Right hindlimb (tissue), 1 donor: Measurements from ENCODE around the gene NDUFS6.

ENCODE experiments used
- DNase-seq: peaks from one replicate; pipeline ENCODE4 v3.0.0-alpha.2; 2018

NDUFS6 gene

DNA sequence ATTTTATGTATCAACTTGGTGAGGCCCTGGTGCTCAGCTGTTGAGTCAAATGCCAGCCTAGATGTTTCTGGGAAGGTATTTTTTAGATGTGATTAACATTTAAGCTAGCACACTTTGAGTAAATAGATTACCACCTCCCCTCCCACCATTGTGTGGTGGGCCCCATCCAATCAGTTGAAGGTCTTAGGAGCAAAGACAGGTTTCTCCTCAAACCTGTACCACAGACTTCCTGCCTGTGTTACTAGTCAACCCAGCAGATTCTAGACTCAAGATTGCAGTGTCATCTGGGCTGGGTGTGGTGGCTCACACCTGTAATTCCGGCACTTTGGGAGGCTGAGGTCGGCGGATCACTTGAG lies 35.3 kb upstream of the NDUFS6 start:
- no peak for DNase-seq

DNA sequence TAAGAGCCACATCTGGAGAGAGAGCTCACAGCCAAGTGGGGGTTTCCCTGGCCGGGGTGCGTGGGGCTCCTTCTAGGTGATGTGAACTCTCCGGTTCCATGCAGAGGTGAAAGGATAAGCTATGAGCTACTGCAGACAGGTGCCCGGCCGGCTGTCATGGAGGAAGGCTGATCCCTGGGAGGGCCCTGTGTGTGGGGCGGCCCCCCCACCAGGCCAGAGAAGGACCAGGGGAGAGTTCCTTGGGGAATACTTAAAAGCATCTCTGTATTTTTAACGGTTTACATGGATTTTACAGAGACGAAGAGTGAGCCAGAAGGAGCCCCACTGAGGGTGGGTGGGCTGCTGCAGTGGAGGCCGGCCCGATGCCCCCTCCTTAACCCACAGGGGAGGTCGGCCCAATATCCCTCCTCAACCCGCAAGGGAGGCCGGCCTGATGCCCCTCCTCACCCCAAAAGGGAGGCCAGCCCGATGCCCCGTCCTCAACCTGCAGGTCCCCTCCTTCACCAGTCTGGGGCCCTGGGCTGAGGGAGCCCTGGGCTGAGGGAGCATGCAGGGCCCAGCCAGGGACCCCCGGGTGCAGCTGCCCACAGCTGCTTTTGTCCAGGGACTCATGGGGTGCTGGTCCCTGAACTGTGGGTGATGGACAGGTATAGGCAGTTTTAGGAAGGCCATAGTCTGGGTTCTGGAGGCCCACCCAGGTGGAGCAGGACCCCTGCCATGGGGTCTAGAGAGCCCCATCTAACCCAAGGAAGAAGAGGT lies 33.5 kb upstream of the NDUFS6 start:
- no peak for DNase-seq

DNA sequence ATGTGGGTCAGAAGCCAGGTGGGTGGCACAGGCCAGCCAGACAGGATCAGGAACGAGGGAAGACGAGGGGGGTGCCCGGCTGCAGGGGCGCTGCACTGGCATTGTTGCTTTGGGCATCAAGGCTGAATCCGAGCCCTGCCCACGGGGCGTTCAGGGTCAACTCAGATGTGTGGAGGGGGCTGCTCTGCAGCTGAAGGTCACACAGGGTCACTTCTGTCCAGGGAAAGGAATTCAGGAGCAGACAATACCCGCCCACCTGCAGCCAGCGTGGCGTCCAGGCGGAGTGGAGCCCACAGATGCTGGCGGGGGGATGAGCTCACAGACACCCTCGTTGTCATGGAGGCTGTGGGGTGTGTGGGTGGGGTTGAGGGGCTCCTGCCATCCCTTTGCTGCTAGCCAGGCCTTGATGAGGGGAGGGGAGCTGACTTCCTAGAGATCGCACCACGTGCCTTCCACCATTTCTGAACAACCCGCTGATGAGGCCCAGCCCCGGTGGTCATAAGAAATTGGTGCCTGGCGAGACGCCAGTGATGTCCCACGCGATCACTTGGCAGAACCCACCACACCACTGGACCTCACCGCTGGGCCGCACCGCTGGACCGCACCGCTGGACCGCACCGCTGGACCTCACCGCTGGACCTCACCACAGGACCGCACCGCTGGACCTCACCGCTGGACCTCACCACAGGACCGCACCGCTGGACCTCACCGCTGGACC lies 32.8 kb upstream of the NDUFS6 start:
- DNase-seq: no peak

- DNase-seq: no peak
Measured at GRCh38 chr5:1769017-1769640, 32.1 kb upstream of the NDUFS6 start.

DNA sequence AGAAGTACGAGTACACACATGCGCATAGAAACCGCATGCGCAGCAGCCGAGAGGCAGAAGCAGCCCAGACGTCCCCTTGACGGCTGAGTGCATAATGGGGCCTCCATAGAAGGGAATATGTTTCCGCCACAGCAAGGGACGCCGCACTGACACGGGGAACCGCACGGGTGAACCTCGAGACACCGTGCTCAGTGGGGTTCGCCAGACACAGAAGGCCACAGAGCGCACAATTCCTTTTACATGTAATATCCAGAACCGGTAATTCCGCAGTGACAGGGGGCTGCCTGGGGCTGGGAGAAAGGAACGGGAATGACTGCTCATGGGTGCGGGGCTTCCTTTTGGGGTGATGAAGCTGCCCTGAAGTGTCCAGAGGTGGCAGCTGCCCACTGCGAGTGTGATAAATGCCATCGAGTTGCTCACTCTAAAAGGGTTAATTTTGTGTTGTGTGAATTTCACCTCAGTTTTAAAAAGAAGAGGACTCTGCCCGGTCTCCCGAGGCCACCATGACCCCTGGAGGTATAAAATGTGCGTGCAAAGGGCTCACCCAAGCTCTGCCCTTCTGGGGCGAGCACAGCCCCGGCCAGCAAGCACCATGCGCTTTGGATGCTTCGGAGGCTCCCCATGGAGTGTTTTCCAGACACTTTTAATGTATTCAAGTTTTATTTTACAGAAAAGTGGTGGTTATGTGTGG lies 31.3 kb upstream of the NDUFS6 start:
- DNase-seq: no peak

GRCh38 chr5:1770443-1770802 lies 30.8 kb upstream of the NDUFS6 start:
- no peak for DNase-seq

DNA sequence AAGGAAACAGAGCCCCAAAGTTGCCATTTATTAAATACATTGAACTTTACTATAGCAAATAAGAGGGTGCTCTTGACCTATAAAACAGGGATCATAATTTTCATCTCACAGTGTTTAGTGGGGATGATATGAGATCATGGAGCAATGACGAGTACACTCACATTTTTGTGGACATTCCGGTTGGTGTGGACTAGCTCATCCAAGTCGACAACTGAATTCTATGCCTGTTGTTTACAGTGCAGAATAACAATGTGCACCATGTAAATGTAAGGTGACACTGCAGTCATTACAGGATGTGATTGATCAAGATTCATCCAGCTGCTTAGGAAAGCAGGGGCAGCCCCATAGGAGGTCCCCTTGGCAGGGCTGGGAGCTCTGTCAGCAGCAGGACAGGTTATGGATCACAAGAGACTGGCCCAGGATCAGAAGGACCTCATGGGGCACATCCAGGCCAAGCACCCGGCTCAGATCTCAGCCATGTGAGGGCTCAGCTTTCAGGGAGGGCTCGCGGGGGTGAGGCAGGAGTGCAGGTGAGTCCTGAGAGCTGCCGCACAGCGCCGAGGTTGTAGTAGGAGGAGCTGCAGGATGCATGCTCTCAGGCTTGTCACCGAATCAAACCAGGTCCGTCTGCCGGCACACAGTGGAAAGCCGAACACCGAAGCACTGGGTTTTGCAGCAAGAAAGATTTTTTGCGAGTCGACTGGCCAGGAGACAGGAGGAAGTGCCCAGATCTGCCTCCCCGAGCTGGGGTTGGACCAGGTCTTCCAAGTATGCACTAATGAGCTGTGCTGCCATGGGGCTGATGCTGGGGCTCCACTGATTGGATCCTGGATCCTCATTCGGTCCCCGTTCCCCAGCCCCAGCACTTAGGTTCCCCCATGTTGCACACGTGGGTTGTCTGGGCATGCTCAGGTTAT lies 29.8 kb upstream of the NDUFS6 start:
- DNase-seq: no peak

GRCh38 chr5:1772634-1773033 lies 28.6 kb upstream of the NDUFS6 start:
- no peak for DNase-seq

- DNase-seq: no peak
Measured at GRCh38 chr5:1776831-1777230, 24.4 kb upstream of the NDUFS6 start.

GRCh38 chr5:1777281-1778137 lies 23.7 kb upstream of the NDUFS6 start:
- no peak for DNase-seq

DNA sequence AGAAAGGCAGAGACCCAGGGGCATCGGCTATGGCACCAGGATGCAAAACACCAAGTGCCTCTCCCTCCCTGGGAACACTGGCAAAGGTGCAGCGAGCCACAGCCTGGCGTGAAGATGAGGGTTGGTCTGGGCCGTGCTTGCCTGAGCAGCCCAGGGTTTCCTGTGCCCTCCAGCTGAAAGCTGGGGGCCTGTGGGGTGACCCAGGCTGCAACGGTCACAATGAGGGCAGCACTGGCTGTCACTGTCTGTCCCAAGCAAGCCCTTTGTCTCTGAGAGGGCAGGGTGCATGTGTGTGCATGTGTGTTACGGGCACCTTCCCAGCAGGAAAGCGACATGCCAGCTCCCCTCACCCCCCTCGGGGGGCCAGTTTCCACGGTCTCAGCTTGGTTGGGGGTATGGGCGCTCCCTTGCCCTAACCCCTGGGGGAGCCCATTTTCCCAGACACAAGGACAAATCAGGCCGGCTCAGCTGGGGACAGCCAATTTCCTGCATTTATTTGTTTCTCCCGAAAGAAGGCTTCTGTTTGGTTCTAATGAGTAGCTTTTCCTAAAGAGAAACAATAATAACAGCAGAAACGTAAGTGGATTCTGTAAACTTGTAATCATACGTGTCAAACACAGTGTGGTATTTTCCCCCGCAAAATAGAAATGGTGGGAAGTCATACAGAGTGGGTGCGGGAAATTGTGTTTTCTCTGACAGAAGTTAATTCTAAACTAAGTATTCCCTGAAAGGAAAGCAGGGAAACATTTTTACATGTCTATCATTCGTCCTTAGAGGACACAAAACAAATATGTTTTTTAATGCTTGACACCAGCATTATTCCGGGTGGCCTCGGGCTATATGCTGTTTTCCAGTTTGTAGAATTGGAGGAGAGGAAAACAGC lies 22.8 kb upstream of the NDUFS6 start:
- DNase-seq: no peak

DNA sequence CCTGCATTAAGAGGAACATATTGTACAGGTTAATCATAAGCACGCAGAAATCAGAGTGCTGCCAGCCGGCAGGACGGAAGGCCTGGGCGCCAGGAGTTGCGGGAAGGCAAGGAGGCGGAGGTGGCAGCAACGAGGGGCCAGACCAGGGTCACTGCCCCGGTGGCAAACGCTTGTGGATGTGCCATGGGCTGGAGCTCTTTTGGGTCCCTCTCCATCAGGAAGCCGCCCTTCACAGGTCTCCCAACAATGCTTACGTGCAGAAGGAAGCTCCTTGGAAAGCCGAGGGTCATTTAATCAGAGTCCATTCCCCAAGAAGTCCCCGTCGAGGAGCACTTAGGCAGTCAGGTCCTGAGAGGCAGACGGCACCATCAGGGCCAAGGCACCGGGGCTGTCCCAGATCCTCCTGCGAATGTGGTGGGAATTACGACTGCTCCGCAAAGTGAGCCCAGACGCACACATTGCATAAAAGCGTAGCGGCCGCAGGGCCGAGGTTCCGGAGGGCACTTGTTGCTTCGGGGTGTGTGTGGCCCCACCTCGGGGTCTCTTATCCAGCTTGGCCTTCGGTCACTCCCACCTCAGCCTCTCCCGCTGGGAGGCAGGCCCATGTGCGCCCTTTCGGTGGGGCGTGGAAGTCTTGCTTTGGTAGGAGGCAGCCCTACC lies 22.1 kb upstream of the NDUFS6 start:
- no peak for DNase-seq

GRCh38 chr5:1779782-1780613 lies 21.2 kb upstream of the NDUFS6 start:
- DNase-seq: no peak

GRCh38 chr5:1780614-1780930 lies 20.6 kb upstream of the NDUFS6 start:
- DNase-seq: no peak

DNA sequence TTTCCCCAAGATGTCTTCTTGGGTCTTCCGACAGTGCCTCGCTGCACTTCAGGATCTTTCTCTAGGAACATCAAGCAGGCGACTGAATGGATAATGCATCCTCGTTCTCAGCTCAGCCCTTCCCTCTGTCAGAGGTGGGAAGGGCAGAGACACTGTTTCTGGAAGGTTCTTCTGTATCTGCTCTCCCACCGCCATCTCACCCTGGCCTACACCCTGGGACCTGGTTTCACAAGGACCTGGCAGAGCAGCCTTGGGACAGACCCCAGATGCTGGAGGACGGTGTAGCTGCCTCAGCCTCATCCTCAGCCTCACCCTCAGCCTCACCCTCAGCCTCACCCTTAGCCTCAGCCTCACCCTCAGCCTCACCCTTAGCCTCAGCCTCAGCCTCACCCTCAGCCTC lies 20.1 kb upstream of the NDUFS6 start:
- no peak for DNase-seq

DNA sequence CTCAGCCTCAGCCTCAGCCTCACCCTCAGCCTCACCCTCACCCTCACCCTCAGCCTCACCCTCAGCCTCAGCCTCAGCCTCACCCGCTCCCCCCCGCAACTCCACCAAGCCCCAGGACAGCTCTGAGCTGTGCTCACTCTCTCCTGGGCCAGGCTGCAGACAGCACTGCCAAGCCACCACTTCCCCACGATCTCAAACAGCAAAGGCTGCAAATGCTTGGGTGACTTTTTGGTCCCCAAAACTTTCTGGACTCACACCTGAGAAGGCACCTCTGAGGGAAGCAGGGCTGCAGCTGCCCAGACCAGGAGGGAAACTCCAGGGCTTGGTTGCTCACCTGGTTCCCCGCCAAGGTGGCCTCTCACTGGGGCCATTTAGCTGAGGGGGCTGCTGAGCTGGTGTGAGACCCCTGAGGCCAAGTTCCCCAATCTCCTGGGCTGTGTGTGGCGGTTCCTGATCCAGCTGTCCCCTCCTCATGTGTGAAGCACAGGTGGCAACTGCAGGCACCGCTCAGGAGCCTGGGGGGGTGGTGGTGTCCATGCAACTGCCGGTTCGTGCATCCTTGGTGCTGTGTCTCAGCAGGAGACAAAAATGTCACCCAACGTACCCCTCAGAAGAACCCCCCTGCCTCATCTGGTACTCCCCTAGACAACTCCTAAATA lies 19.4 kb upstream of the NDUFS6 start:
- no peak for DNase-seq

GRCh38 chr5:1782385-1783215 lies 18.6 kb upstream of the NDUFS6 start:
- no peak for DNase-seq

DNA sequence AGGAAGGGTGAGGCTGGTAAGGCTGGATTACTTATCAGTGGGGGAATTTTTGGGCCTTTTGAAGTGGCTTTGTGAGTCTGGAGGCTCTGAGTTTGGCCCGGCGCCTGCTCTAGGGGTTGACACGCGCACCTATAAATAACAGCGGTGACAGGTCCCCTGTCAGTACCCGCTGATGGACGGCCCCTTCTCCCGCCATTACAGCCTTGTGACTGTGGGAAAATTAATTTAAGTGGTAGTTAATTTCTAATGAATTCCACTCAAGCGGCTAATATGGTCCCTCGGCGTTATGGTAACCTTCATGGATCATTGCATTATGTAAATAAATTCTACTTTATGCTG lies 18.0 kb upstream of the NDUFS6 start:
- DNase-seq: no peak
